Measurements from ENCODE around the gene ZDHHC8.
A peak's percentile ranks its signal among the peaks of the same experiment; 100 is the strongest.

ZDHHC8 gene

DNA sequence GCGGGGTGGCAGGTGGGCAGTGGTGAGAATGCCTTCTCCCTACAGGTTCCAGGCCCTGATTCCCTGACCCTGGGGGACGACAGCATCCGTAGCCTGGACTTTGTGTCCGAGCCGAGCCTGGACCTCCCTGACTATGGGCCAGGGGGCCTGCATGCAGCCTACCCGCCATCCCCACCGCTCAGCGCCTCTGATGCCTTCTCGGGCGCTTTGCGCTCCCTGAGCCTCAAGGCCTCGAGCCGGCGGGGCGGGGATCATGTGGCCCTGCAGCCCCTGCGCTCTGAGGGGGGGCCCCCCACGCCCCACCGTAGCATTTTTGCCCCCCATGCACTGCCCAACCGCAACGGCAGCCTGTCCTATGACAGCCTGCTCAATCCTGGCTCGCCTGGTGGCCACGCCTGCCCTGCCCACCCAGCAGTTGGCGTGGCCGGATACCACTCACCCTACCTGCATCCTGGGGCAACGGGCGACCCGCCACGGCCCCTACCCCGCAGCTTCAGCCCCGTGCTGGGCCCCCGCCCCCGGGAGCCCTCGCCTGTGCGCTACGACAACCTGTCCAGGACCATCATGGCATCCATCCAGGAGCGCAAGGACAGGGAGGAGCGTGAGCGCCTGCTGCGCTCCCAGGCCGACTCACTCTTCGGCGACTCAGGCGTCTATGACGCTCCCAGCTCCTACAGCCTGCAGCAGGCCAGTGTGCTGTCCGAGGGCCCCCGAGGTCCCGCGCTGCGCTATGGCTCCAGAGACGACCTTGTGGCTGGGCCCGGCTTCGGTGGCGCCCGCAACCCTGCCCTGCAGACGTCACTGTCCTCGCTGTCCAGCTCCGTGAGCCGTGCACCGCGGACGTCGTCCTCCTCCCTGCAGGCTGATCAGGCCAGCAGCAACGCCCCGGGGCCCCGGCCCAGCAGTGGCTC is 11.4 kb downstream of the ZDHHC8 start:
- DNase-seq, result no peak

DNA sequence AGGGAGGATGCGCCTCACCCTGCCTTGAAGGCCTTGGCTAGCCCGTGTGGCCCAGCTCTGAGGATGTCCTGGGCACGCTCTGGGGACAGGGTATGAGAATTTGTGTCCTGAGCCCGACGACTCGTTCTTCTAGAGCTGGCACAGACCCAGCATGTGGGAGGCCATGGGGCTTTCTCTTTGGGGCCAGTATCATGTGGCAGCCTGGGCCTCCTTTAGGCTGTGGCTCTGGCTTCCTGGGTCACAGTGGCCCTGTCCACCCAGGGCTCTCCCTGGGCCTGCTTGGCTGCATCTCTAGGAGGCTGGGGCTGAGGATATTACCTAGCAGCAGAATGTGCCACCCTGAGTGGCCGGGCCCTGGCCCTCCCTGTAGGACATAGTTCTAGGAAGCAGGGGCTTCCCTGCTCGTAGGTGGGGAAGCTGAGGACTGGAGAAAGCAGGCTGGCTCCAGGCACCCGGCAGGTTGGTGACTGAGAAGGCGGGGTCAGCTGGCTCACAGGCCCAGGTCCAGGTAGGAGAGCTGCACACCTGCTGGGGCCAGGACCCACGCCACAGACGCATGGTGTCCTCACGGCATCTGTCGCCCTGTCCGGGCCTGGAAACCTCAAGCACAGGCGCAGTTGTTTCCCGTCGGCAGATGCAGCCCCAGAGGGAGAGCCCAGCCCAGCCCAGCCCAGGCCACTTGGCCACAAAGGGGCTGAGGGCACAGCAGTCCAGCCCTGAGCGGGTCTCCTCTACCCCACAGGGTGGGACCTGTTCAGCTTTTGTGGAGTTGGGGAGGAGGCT is 12.5 kb downstream of the ZDHHC8 start:
- no peak for DNase-seq

DNA sequence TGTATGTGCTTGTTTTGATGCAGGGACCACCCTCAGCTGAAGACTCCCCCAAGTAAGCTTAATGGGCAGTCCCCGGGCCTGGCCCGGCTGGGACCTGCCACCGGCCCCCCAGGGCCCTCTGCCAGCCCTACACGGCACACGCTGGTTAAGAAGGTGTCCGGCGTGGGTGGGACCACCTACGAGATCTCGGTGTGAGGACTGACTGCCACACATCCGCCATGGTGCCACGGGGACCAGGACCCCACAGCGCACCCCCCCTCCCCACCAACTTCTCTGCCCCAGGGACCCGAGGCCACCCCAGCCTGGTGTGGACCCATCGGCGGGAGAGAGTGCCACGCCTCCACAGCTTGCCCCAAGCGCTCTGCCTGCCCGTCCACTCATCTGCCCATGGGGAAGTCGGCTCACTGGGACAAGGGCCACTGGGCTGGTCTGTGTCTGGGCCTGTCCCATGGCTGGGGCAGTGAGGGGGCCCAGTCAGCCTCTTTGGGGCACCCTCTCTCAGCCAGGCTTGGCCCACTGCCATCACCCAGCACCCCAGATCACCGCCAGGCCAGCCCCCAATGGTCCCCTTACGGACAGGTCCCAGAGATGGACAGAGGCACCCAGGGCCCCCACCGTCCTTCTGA is 13.7 kb downstream of the ZDHHC8 start:
- DNase-seq, result no peak

DNA sequence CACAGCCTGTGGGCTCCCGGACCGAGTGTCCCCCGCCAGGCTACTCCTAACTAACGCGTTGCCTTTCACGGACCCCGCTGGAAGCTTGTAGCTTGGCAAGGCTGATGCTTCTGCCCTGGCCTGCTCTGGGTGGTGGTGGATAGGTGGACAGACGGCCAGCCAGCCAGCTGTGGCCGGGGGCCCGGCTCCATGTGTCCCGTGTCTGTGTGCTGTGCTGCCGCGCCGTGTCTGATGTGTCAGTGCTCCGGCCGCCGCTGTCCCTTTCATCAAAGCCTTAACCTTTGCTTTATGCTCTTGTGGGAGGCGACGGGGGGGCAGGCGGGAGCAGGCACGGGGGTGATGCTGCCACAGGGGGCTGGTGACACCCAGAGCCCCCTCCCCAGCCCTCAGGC is 14.2 kb downstream of the ZDHHC8 start:
- no peak for DNase-seq

DNA sequence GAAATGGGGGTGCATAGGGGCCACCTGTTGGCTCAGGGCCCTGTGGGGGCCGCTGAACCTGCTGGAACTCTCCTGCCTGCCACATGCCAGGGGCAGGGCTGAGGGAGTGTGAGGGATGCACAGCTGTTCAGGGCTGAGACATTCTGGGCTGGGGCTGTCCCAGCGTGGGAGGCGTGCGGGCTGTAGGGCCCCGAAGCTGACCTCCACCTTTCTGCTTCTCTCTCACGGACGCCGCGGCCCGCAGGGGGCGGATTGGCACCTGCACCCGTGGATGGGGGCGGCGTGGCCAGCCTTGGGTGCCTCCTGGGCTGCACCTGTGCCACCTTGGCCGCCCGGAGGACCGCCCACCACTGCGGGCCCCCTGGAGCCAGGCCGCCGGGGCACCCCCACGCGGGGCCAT is 15.2 kb downstream of the ZDHHC8 start:
- no peak for DNase-seq

DNA sequence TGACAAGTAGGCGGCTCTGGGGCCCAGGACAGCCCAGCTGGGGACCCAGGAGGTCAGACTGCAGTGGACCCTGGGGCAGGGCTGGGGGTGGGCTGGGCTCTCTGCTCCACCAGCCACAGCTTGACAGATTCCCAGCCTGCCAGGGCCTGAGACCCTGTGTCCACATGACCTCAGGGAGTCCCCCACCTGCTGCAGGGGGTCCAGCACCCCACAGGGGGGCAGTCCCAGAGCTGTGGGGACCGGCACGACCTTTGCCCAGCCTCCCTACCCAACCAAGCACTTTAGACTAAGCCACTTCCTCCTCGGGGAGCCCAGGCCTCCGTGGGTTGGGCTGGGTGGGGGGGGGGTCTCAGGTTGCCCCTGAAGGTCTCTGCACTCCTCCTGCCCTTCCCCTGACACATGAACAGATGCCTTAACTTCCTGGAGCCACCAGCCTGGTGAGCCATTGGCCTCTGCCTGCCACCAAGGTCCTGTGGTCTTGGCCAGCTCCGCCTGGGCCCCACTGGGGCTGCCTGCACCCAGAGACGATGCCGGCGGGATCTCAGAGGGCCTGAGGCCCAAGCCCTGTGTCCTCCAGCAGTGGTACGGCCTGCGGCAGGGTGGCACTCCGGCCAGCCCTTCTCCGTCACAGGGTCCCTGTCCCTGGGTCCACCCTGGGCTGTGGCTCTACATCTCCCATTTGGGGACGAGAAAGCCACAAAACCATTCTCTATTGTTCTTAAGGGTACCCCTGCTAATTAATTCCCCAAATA is 15.8 kb downstream of the ZDHHC8 start:
- DNase-seq, result no peak

DNA sequence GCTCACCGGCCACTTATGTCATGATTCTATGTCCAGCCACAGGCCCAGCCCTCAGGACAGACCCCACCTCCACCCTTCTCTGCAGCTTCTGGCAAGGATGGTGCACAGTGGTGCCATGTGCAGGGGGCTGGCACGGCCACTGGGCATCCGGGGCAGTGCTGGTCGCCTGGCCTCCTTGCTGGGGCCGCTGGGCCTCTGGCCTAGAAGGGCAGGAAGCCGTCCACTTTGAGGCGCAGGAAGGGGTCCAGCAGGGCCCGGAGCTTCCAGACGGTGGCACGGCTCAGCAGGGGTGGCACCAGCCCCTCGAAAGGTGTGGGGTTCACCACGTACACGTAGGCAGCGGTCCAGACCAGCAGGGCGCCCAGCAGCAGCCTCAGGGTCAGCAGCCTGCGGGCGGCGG is 16.8 kb downstream of the ZDHHC8 start:
- no peak for DNase-seq

DNA sequence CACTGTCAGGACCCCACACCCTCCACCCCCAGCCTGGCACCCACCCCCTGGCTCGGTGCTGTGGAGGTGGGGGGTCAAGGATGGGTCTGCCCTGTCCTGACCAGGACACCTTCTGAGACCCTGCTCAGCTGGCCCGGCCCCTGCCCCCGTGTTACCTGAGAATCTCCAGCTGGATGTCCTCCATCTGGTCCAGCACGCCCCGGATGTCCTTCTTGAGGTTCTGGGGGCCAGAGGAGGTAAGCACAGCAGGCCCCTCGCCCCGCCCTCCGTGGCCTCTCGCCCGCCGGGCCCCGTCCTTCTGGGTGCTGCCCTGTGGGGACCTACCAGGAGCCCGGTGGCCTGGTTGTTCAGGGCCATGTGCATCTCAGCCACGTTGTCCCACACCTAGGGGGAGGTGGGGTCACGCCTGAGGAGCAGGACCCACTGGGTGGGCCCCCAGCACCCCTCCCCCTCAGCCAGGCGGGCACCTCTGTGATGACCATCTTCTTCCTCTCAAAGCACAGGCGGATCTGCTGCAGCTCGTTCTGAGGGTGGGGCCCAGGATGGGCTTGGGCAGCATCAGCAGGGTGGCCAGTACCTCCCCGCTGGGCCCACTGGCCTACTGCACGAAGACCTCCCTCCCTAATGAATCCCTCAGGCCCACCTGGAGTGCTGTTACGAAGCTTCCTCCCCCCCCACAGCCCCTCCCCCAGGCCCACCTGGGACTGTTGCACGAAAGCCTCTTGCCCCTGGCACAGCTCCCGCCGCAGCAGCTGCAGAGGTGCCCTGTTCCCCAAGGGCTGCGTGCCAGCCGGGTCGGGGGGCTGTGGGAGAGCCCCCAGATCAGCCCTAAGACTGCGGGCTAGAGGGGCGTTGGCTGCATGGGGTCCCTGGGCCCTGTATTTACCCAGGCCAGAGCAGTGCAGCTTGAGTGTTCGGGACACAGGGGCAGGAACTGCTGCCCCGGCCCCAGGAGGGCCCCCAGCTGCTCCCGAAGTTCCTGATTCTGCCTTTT is 17.9 kb downstream of the ZDHHC8 start:
- DNase-seq, result no peak

DNA sequence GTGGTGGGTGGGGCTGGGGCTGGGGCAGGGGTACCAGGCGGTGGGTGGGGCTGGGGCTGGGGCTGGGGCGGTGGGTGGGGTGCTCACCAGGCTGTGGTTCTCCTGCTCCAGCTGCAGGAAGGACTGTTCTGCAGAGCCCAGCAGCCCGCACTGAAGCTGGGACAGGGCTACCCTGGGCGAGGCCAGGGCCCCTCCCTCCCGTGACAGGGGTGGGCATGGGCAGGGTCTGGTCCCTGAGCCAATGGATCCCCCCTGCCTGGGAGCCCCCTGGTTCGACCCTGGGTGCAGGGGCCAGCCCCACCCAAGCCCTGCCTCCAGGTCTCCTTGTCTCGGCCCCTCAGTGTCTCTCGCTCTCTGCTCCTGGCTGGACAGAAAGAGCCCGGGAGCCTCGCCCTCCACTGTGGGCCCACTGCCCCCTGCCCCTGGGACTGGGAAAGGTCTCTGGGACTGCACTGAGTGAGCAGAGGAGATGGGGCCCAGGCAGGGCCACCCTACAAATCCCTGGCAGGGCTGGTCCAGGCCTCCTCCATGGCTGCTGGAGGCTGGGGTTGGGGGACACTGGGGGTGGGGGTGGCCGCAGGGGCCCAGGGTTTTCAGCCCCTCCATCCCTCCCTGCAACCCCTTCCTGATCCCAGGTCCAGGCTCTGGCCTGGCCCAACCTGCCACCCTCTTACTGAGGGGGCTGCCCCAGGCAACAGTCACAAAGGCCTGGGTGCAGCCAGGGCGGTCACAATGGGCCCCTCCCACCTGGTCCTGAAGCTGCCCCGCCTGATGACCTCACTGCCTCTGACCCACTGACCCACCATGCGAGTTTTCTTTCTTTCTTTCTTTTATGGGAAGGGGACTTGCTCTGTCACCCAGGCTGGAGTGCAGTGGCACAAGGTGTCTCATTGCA is 19.0 kb downstream of the ZDHHC8 start, which contains the start of gene CCDC188:
CCDC188 (minus strand) TSS at position 675 of the 895 bp plus-strand sequence; CDS start at position 606, 69 bp downstream.
- no peak for DNase-seq

DNA sequence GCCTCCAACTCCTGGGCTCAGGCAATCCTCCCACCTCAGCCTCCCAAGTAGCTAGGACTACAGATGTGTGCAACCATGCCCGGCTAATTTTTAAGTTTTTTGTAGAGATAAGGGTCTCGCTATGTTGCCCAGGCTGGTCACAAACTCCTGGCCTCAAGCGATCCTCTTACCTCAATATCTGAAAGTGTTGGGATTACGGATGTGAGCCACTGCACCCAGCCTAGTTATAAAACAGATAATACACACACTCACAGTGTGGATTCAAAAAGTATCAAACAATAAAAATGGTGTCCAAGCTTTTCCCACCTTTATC is 19.6 kb downstream of the ZDHHC8 start:
- no peak for DNase-seq

DNA sequence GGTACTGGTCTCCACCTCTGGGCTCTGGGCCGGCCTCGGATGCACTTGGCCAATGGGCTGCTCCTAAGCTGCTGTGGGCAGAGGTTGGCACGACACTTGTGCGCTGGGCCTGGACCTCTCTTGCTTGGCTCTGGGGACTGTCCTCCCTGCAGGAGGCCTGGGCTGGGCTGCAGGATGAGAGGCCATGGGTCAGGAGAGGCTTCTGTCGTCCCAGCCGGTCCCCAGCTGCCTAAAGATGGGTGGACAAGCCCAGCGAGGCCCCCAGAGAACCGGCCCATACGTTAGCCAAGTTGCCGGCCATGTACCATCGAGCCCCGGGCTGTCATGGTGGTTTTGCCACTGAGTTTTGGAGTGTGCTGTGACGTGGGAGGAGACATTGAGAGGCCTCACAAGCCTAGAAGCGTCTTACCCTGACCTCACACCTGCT is 20.9 kb downstream of the ZDHHC8 start:
- DNase-seq, result no peak

DNA sequence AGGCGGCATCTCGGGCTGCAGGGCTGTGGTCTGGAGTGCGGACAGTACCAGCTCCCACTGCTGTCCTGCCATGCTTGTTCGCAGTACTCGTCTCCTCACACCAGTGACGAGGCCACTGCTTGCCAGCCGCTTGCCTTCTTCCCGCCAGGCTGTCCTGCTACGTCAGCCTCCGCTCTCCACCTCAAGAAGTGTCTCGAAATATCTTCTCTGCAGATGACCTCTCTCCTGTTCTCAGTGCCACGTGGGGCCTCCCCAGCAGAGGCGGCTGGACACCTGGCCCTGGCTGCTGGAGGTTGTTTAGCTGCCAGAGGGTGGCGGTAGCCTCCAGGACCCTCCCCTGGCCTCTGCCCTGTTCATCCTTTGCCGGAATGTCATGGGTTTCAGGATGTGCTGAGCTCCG is 22.3 kb downstream of the ZDHHC8 start:
- DNase-seq, result no peak

DNA sequence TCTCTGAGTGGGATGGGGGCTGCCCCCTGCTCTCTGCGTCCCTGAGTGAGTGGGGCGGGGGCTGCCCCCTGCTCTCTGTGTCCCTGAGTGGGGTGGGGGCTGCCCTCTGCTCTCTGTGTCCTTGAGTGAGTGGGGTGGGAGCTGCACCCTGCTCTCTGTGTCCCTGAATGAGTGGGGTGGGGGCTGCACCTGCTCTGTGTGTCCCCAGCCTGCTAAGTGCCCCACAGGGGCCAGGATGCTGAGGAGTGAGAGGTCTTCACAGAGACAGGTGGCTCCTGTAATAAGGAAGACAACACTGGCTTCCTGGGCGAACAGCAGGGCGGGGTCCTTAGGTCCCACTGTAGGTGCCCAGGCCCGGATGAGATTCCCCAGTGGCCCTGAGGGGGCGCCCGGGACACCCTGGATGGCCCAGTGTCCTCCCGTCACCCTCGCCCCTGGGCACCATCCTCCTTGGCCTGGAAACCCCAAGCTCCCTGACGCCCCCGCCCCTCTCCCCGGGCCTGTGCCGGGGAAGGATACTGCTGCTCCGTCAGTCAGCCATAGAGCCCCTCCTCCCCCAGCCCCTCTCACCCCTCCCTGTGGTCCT is 23.1 kb downstream of the ZDHHC8 start:
- no peak for DNase-seq

DNA sequence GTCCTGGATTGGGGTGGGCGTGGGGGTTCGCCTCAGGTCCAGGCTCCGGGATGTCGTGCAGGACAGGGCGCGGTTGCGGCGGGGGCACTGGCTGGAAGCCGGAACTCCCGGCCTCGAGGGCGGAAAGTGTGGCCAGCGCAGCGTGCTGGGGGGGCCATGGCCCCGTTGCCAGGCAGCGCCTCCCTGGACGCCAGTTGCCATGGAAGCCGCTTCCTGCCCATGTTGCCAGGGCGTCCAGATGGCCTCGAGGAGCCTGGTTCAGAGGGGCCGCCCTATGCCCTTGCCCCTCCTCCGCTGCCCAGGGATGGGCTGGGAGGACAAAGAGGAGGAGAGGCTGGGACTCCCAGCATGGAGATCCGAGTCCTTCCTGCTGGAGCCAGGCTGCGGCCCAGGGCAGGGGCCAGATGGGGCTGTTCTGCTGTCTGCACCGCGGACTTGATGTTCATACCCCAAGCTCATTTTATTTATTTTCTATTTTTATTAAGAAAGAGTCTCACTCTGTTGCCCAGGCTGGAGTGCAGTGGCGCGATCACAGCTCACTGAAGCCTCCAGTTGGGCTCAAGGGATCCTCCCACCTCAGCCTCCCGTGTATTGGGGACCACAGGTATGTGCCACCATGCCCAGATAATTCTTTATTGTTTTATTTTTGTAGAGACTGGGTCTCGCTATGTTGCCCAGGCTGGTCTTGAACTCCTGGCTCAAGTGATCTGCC is 23.9 kb downstream of the ZDHHC8 start:
- no peak for DNase-seq

DNA sequence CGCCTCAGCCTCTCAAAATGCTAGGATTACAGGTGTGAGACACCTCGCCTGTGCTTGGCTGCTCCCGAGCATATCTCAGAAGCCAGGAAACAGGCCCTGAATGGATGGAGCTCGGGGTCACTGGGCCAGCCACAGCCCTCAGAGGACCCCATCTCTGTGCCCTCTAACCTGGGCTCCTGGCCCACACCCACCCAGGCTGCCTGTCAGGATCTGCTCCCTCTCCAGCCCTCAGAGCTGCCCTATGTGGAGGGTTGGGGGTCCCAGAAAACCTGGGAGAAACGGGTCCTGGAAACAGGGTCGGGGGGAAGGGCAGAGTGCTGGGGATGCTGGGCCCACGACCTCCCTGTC is 24.4 kb downstream of the ZDHHC8 start:
- no peak for DNase-seq

DNA sequence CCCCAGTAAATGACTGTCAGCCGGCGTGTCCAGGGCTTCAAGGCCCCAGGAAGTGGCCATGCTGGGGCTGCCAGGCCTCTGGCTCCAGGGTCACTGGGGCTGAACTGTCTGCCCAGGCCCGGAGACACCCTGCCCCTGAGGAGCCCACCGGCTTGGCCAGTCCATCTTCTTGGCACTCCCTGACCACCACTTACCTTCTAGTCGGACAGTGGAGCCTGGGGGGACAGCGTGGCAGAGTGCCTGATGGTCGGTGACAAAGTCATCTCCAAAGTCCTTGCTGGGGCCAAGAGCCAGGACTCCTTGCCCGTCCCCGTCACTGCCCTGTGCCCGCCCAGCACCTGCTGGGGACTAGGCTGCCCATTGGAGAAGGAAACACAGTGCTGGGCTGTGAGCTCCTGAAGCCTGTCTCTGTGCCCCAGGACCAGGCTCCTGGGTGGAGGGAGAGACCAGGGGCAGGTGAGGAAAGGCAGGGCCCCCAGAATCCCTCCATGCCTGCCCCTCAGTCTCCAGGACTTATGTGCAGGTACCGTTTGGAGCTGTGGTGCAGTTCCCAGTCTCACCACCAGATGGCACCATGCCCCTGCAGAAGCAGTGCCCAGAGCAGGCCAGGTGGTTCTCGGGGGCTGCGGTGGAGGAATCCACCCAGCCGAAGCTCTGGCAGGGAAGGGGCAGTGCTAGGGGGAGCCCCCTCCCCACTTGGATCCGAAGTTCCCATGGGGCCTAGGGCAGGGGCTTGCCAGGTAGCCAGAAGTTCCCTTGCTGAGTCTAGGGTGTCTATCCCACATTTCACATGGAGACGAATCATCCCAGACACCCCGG is 25.2 kb downstream of the ZDHHC8 start:
- peak; percentile 53 for DNase-seq

DNA sequence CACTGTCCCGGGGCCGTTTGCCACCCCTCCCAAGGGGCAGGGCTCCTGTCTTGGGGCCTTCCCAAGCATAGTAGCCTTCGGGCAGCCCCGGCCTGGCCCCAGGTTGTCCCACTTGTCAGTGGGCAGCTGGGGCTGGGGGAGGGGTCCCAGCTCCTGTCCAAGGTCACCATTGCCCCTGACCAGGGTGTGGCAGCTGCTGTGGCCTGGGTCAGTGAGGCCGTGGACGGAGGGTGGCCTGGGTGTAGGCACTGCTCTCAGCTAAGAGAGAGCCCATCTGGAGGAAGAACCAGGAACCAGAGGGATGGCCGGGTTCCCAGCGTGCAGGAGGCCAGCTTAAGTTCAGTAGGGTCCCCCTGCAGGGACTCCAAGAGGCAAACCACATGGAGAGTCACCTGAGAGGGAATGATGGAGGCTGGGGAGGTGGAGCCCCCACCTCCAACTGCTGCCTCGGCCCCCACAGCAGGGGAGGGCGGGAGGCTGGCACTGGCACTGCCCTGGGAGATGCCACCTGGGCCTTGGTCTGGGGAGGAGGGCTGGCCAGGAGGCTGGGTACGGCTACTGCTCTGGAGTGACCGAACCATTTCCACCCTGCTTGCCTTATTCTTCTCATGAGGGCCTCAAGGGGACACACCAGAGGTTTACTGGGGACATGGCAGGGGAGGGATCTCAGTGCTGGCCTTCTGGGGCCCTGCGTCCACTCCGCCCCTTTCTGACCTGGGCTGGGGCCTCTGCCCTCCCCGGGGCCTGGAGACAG is 26.0 kb downstream of the ZDHHC8 start:
- DNase-seq, result no peak

Measured in fibroblast of skin of abdomen (primary cell).